Ovary (tissue), 3 donors: ENCODE results near the gene UBE2S.

ENCODE experiments used
- CTCF ChIP-seq, 3 donors: fragments of 450-650 bp in 2 of 3; fragments of 200-600 bp in 1 of 3; IDR thresholded peaks; one replicate each; pipeline versions ENCODE4 v1.5.1 to v1.8.0; 2016 to 2022; ENCODE audit warnings: antibody characterized with exemption in 3 of 3, mild to moderate bottlenecking in 1 of 3
- EP300 ChIP-seq: sonication (generic); formaldehyde crosslinking; IDR thresholded peaks from one replicate; pipeline ENCODE4 v1.6.1; 2017; ENCODE audit warnings: antibody characterized with exemption
- POLR2A ChIP-seq: fragments of 450-650 bp; IDR thresholded peaks from one replicate; pipeline ENCODE4 v1.6.1; 2017; ENCODE audit warnings: antibody characterized with exemption, mild to moderate bottlenecking, moderate library complexity
- donor health status: DM: no; HTN: no; CAD: no.

DNA sequence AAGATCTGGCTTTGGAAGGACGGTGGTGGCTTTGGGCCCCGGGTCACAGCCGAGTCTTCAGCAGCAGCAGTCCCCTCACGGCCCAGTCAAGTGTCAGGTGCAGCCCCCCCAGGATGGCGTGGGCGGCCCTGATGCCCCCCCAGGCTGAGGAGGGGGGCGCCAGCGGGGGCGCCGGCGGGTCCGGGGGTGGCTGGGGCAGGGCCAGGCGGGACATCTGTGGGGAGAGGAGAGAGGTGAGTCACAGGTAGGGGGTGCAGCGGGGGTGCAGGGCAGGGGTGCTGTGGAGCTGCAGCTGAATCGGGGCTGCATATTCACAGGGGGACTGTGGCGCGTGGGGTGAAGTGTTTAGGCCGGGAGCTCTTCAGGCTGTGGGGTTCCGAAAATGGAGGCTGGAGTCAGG is 41.6 kb downstream of the UBE2S start:
- TF ChIP-seq POLR2A (no peak), CTCF (IDR thresholded peaks at IDR 0.05) (no peak), EP300 (no peak)
